Endothelial cell of umbilical vein (primary cell): Measurements from ENCODE around the gene ULK4. TPM values are rescaled to one million over a fixed set of nuclear protein-coding genes. Genes with fewer than 3 reads are reported as not detected.

ENCODE experiments used
- BruUV-seq: library from RNA; stranded (reverse); fragments of 400-500 nt; replicated peaks from 2 replicates; lab custom pipeline; 2021; lab: Mats Ljungman, UMichigan
- CTCF ChIA-PET: fragments of 300-600, 350-600 bp; sonication (Branson Sonifier 250); formaldehyde crosslinking; loops from one replicate; lab custom pipeline; 2021; ENCODE audit warnings: antibody characterized with exemption, inconsistent platforms; lab: Charles Lee
- POLR2A ChIA-PET: fragments of 300-600, 350-600 bp; sonication (Branson Sonifier 250); formaldehyde crosslinking; loops from one replicate; lab custom pipeline; 2021; ENCODE audit warnings: antibody characterized with exemption, inconsistent platforms; lab: Charles Lee
- DNase-seq: peaks from one replicate; pipeline ENCODE4 v3.0.0-alpha.2; 2011; ENCODE audit warnings: low read depth, low spot score
- FAIRE-seq: peaks from 2 replicates; lab custom pipeline; 2011; peaks lifted over from hg19 to GRCh38; lab: Jason Lieb, UNC
- H2AFZ ChIP-seq: 2 replicates; pipeline ENCODE4 v1.6.0; 2012; ENCODE audit warnings: low read depth, low read length, control low read depth, inconsistent platforms
- H3K27ac ChIP-seq: 2 replicates; pipeline ENCODE4 v1.5.1; 2011; ENCODE audit warnings: low read depth, mild to moderate bottlenecking, control low read depth, low read length, moderate library complexity; ENCODE audit not compliant: insufficient read depth
- H3K27me3 ChIP-seq, 2 experiments: 2 replicates each; pipeline versions ENCODE4 v1.6.0 to v1.6.1; 2011; ENCODE audit warnings: low read length in 2 of 2, mixed read lengths in 1 of 2; ENCODE audit not compliant: control insufficient read depth in 2 of 2, insufficient read depth in 2 of 2
- H3K36me3 ChIP-seq, 2 experiments: 2 replicates in 1 of 2; 3 replicates in 1 of 2; pipeline ENCODE4 v1.5.1; 2011; ENCODE audit warnings: low read length in 2 of 2, mild to moderate bottlenecking in 1 of 2, moderate library complexity in 1 of 2; ENCODE audit not compliant: control insufficient read depth in 2 of 2, insufficient read depth in 2 of 2; ENCODE audit errors: extremely low read depth in 1 of 2
- H3K4me1 ChIP-seq: 3 replicates; pipeline ENCODE4 v1.5.1; 2011; ENCODE audit warnings: mild to moderate bottlenecking, low read length; ENCODE audit not compliant: control insufficient read depth, insufficient read depth; ENCODE audit errors: extremely low read depth
- H3K4me2 ChIP-seq: 2 replicates; pipeline ENCODE4 v1.6.1; 2011; ENCODE audit warnings: low read length, control low read depth, mixed read lengths; ENCODE audit not compliant: insufficient read depth
- H3K4me3 ChIP-seq, 3 experiments: fragments of 200-600 bp in 1 of 3; sonication (generic), shearing (Covaris generic) in 1 of 3; replicated peaks in 1 of 3; 2 replicates each; pipeline ENCODE4 v1.5.1; 2011 to 2016; ENCODE audit warnings: control low read depth in 3 of 3, low read length in 3 of 3, mild to moderate bottlenecking in 2 of 3, inconsistent platforms in 1 of 3, low read depth in 1 of 3, moderate library complexity in 1 of 3; ENCODE audit not compliant: insufficient read depth in 1 of 3
- H3K79me2 ChIP-seq: 2 replicates; pipeline ENCODE4 v1.6.0; 2012; ENCODE audit warnings: low read length, inconsistent platforms; ENCODE audit not compliant: control insufficient read depth, insufficient read depth
- H3K9ac ChIP-seq: replicated peaks from 2 replicates; pipeline ENCODE3; 2011; ENCODE audit warnings: low read length, control low read depth; ENCODE audit not compliant: insufficient read depth; ENCODE audit errors: extremely low read depth
- H3K9me1 ChIP-seq: replicated peaks from 3 replicates; pipeline ENCODE4 v1.6.0; 2011; ENCODE audit warnings: mild to moderate bottlenecking, low read length; ENCODE audit not compliant: control insufficient read depth, insufficient read depth; ENCODE audit errors: extremely low read depth
- H3K9me3 ChIP-seq: replicated peaks from 2 replicates; pipeline ENCODE4 v1.5.1; 2012; ENCODE audit warnings: low read length, inconsistent platforms; ENCODE audit not compliant: control insufficient read depth, insufficient read depth
- H4K20me1 ChIP-seq: replicated peaks from 2 replicates; pipeline ENCODE3; 2011; ENCODE audit warnings: mild to moderate bottlenecking, low read length; ENCODE audit not compliant: control insufficient read depth, insufficient read depth; ENCODE audit errors: extremely low read depth
- EZH2 ChIP-seq: IDR thresholded peaks from 2 replicates; pipeline ENCODE4 v1.6.1; 2012; ENCODE audit warnings: borderline replicate concordance, low read depth, mild to moderate bottlenecking, moderate library complexity, low read length, inconsistent platforms; ENCODE audit not compliant: severe bottlenecking
- FOS ChIP-seq: IDR thresholded peaks from 2 replicates; pipeline ENCODE4 v1.6.1; 2011; ENCODE audit warnings: mild to moderate bottlenecking, low read length, moderate library complexity, borderline replicate concordance; ENCODE audit not compliant: insufficient read depth
- GATA2 ChIP-seq: IDR thresholded peaks from 2 replicates; pipeline ENCODE4 v1.7.0; 2011; ENCODE audit warnings: low read depth, mild to moderate bottlenecking, moderate library complexity, mixed read lengths, low read length; ENCODE audit not compliant: insufficient read length, insufficient read depth
- JUN ChIP-seq: IDR thresholded peaks from 2 replicates; pipeline ENCODE4 v1.6.1; 2011; ENCODE audit warnings: borderline replicate concordance, low read depth; ENCODE audit not compliant: insufficient read length, insufficient read depth
- MYC ChIP-seq: IDR thresholded peaks from one replicate; pipeline ENCODE4 v1.6.1; 2011; ENCODE audit warnings: mild to moderate bottlenecking, low read depth, low read length
- POLR2A ChIP-seq: IDR thresholded peaks from 2 replicates; pipeline ENCODE4 v1.6.1; 2012; ENCODE audit warnings: low read depth, mild to moderate bottlenecking, control low read depth, low read length
- POLR2AphosphoS5 ChIP-seq: IDR thresholded peaks from 2 replicates; pipeline ENCODE4 v1.6.1; 2012; ENCODE audit warnings: low read depth, mild to moderate bottlenecking, control low read depth, low read length, moderate library complexity; ENCODE audit not compliant: insufficient read depth
- dilution Hi-C: fragments of 300-500 bp; cut with MboI; formaldehyde crosslinking; loops from one replicate; pipeline ENCODE4 v1.15.0; 2019; ENCODE audit warnings: low sequenced_read_pairs; ENCODE audit not compliant: extremely low pct_ligation_motif_present
- intact Hi-C: fragments of 100-400 bp; cut with micrococcal nuclease; formaldehyde crosslinking; loops from one replicate; pipeline ENCODE4 v1.10.0; 2022
- polyA plus RNA-seq, 4 experiments: library from polyadenylated mRNA; depleted of rRNA in 3 of 4; stranded (reverse) in 3 of 4; unstranded in 1 of 4; fragments of >200 nt; gene quantifications; 2 replicates each; pipeline versions ENCODE4 v1.2.1 to v1.2.3, GENCODE V29; 2011 to 2012; ENCODE audit warnings: missing spikeins in 1 of 4
- total RNA-seq: library from RNA; stranded (reverse); gene quantifications from 2 replicates; pipeline ENCODE4 v1.2.3, GENCODE V29; 2021
- TF ChIP-seq, protein P1 (sequence below), 2 donors: IDR thresholded peaks; 1 replicate in 1 of 2; 2 replicates in 1 of 2; pipeline ENCODE4 v1.5.1; 2011; ENCODE audit warnings: low read length in 2 of 2, mild to moderate bottlenecking in 2 of 2, moderate library complexity in 2 of 2, control low read depth in 1 of 2, inconsistent platforms in 1 of 2, low read depth in 1 of 2; ENCODE audit not compliant: insufficient read depth in 1 of 2; ENCODE audit errors: extremely low read depth in 1 of 2
- TF ChIP-seq, protein P2 (sequence below): IDR thresholded peaks from 2 replicates; pipeline ENCODE4 v1.6.1; 2011; ENCODE audit not compliant: insufficient read depth, insufficient read length

The ULK4 gene
- total and polyA plus RNA-seq, 2 donors (not counting 3 experiments of a cell fraction or from before 2014, with no cell fraction given), result 3.3 to 16.0 TPM

DNA sequence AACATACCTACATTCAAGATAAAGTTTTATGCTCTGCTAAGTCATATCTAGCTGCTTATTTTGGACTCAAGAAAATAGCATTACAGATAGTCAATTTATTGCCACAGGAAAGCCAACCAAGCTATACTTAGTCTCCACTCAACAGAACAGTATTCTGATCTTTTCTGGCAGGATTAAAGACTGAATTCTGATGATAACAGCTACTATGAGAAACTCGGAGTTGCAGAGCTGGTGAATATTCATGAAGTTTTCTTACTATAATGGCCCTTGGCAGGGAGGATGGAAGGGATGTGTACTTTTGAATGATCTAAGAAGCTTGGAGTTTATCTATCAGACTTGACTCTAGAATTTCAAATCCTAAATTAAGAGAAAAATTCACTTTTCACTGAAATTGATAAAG is 524.9 kb downstream of the ULK4 start:
- ChIA-PET CTCF (no interaction called here), POLR2A (no interaction called here)
- no peaks in the 10 kb centered on the region for H3K9me3 ChIP-seq
- H3K4me1 ChIP-seq, result no peaks in the 10 kb centered on the region
- TF ChIP-seq, protein P1, sequence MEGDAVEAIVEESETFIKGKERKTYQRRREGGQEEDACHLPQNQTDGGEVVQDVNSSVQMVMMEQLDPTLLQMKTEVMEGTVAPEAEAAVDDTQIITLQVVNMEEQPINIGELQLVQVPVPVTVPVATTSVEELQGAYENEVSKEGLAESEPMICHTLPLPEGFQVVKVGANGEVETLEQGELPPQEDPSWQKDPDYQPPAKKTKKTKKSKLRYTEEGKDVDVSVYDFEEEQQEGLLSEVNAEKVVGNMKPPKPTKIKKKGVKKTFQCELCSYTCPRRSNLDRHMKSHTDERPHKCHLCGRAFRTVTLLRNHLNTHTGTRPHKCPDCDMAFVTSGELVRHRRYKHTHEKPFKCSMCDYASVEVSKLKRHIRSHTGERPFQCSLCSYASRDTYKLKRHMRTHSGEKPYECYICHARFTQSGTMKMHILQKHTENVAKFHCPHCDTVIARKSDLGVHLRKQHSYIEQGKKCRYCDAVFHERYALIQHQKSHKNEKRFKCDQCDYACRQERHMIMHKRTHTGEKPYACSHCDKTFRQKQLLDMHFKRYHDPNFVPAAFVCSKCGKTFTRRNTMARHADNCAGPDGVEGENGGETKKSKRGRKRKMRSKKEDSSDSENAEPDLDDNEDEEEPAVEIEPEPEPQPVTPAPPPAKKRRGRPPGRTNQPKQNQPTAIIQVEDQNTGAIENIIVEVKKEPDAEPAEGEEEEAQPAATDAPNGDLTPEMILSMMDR (IDR thresholded peaks at IDR 0.05; ENCODE audit: extremely low read depth in 1 of 2, insufficient read depth in 1 of 2, low read depth in 1 of 2, low read length in 2 of 2), result no peak
- no peak for TF ChIP-seq POLR2A
- TF ChIP-seq EZH2, result no peak
- TF ChIP-seq JUN, result no peak
- no peak for TF ChIP-seq MYC
- no peak for TF ChIP-seq GATA2
- TF ChIP-seq, protein P2, sequence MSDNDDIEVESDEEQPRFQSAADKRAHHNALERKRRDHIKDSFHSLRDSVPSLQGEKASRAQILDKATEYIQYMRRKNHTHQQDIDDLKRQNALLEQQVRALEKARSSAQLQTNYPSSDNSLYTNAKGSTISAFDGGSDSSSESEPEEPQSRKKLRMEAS, result no peak
- TF ChIP-seq POLR2AphosphoS5, result no peak
- no peak for TF ChIP-seq FOS
- no peaks in the 10 kb centered on the region for H3K27me3 ChIP-seq
- no peak overlapping the region for H3K4me2 ChIP-seq
- no peak overlapping the region for H3K27ac ChIP-seq
- no peaks in the 10 kb centered on the region for H4K20me1 ChIP-seq
- H3K79me2 ChIP-seq, result no peaks in the 10 kb centered on the region
- H2AFZ ChIP-seq, result no peak overlapping the region
- no peaks in the 10 kb centered on the region for H3K36me3 ChIP-seq
- no TSS peak for BruUV-seq
- no peaks in the 10 kb centered on the region for H3K9me1 ChIP-seq
- FAIRE-seq, result no peak
- H3K4me3 ChIP-seq, result no peak overlapping the region
- no peak for DNase-seq
- no peak overlapping the region for H3K9ac ChIP-seq
- intact Hi-C loops (no loop called here), dilution Hi-C loops (no loop called here)
